GM23338 (cell line): ENCODE results near the gene ZNF276. TPM values are rescaled to one million over a fixed set of nuclear protein-coding genes. Genes with fewer than 3 reads are reported as not detected.

Experiments used
- ATAC-seq: fragments of 200-7000 bp; cut with Tn5 transposase; 3 replicates; pipeline ENCODE4 v1.9.1; 2020
- DNase-seq: peaks from one replicate; pipeline ENCODE4 v3.0.0-alpha.2; 2015; ENCODE audit warnings: low spot score
- H2AFZ ChIP-seq: fragments of 200-600 bp; sonication (generic); 2 replicates; pipeline ENCODE4 v1.8.0; 2016; ENCODE audit warnings: antibody characterized with exemption, mild to moderate bottlenecking, moderate library complexity
- H3F3A ChIP-seq: fragments of 200-600 bp; sonication (generic); replicated peaks from 2 replicates; pipeline ENCODE4 v1.8.0; 2017; ENCODE audit warnings: antibody characterized with exemption, mixed run types, low read depth
- H3K27ac ChIP-seq: fragments of 200-600 bp; sonication (generic); 2 replicates; pipeline ENCODE4 v1.6.1; 2016; ENCODE audit warnings: low read depth
- H3K27me3 ChIP-seq: fragments of 200-600 bp; sonication (generic); 2 replicates; pipeline ENCODE4 v1.8.0; 2016; ENCODE audit warnings: mild to moderate bottlenecking, mixed run types, moderate library complexity; ENCODE audit not compliant: insufficient read depth
- H3K36me3 ChIP-seq: fragments of 200-600 bp; sonication (generic); 2 replicates; pipeline ENCODE4 v1.8.0; 2016; ENCODE audit warnings: mild to moderate bottlenecking; ENCODE audit not compliant: insufficient read depth
- H3K4me1 ChIP-seq: fragments of 200-600 bp; sonication (generic); 2 replicates; pipeline ENCODE4 v1.8.0; 2016; ENCODE audit warnings: mild to moderate bottlenecking, moderate library complexity; ENCODE audit not compliant: insufficient read depth
- H3K4me2 ChIP-seq: fragments of 200-600 bp; sonication (generic); 2 replicates; pipeline ENCODE4 v1.7.1; 2017; ENCODE audit warnings: mixed run types
- H3K4me3 ChIP-seq: fragments of 200-600 bp; sonication (generic); 2 replicates; pipeline ENCODE4 v1.6.1; 2016; ENCODE audit warnings: mixed run types
- H3K79me2 ChIP-seq: fragments of 200-600 bp; sonication (generic); replicated peaks from 2 replicates; pipeline ENCODE4 v1.8.0; 2017; ENCODE audit warnings: mild to moderate bottlenecking; ENCODE audit not compliant: insufficient read depth
- H3K9me2 ChIP-seq: fragments of 200-600 bp; sonication (generic); 2 replicates; pipeline ENCODE4 v1.8.0; 2017; ENCODE audit not compliant: insufficient read depth
- H4K20me1 ChIP-seq: fragments of 200-600 bp; sonication (generic); replicated peaks from 2 replicates; pipeline ENCODE4 v1.8.0; 2017; ENCODE audit warnings: mild to moderate bottlenecking; ENCODE audit not compliant: insufficient read depth
- H3K27ac Mint-ChIP-seq: 2 replicates; pipeline ENCODE4 v1.8.0; 2020; ENCODE audit warnings: inconsistent platforms, mild to moderate bottlenecking, moderate library complexity, mixed read lengths
- H3K27me3 Mint-ChIP-seq: 3 replicates; pipeline ENCODE4 v1.8.0; 2022; ENCODE audit warnings: low read depth, mild to moderate bottlenecking, moderate library complexity, mixed read lengths, inconsistent platforms; ENCODE audit not compliant: insufficient read depth, poor library complexity
- H3K36me3 Mint-ChIP-seq: 3 replicates; pipeline ENCODE4 v1.8.0; 2021; ENCODE audit warnings: low read depth, mild to moderate bottlenecking, inconsistent platforms, moderate library complexity, mixed read lengths
- H3K4me1 Mint-ChIP-seq: 3 replicates; pipeline ENCODE4 v1.8.0; 2020; ENCODE audit warnings: mild to moderate bottlenecking, inconsistent platforms, mixed read lengths
- H3K4me3 Mint-ChIP-seq: 3 replicates; pipeline ENCODE4 v1.8.0; 2021; ENCODE audit warnings: moderate library complexity, mild to moderate bottlenecking, inconsistent platforms, mixed read lengths
- H3K9me3 Mint-ChIP-seq: 3 replicates; pipeline ENCODE4 v1.8.0; 2020; ENCODE audit warnings: moderate library complexity, mild to moderate bottlenecking, inconsistent platforms, mixed read lengths
- CREB1 ChIP-seq: fragments of 250-450 bp; sonication (Bioruptor Pico); IDR thresholded peaks from 2 replicates; pipeline ENCODE4 v1.5.0; 2020; ENCODE audit warnings: low read depth, mild to moderate bottlenecking, moderate library complexity
- EZH2phosphoT487 ChIP-seq: fragments of 200-600 bp; sonication (generic); IDR thresholded peaks from one replicate; pipeline ENCODE4 v1.8.1; 2018; ENCODE audit warnings: antibody characterized with exemption; ENCODE audit not compliant: unreplicated experiment
- JUNB ChIP-seq: IDR thresholded peaks from one replicate; pipeline ENCODE4 v1.6.1; 2016; ENCODE audit warnings: antibody characterized with exemption; ENCODE audit not compliant: unreplicated experiment
- NANOG ChIP-seq: IDR thresholded peaks from 2 replicates; pipeline ENCODE4 v1.6.1; 2016; ENCODE audit warnings: antibody characterized with exemption, borderline replicate concordance
- STAT1 ChIP-seq: IDR thresholded peaks from one replicate; pipeline ENCODE4 v1.6.1; 2016; ENCODE audit warnings: antibody characterized with exemption; ENCODE audit not compliant: unreplicated experiment
- ZNF114 ChIP-seq: fragments of 250-450 bp; sonication (Bioruptor Pico); IDR thresholded peaks from 2 replicates; pipeline ENCODE4 v1.5.0; 2020; ENCODE audit warnings: mild to moderate bottlenecking, moderate library complexity
- ZNF331 ChIP-seq: fragments of 250-450 bp; sonication (Bioruptor Pico); IDR thresholded peaks from 2 replicates; pipeline ENCODE4 v1.5.0; 2020; ENCODE audit warnings: low read depth, mild to moderate bottlenecking, moderate library complexity
- polyA plus RNA-seq: library from polyadenylated mRNA; unstranded; fragments of >200 nt; fragmentation: Nextera tagmentation; extraction: Ambion mirVana; gene quantifications from 2 replicates; pipeline ENCODE4 v1.2.1, GENCODE V29; 2016
- total RNA-seq: library from RNA; depleted of rRNA; stranded (reverse); fragments of >200 nt; shearing (Covaris generic); gene quantifications from 2 replicates; pipeline ENCODE4 v1.2.3, GENCODE V29; 2014
- TF ChIP-seq, protein P1 (sequence below): IDR thresholded peaks from 2 replicates; pipeline ENCODE4 v1.6.1; 2016; ENCODE audit warnings: antibody characterized with exemption
- TF ChIP-seq, protein P2 (sequence below), 2 experiments: fragments of 200-600 bp in 1 of 2; sonication (generic) in 1 of 2; conservative IDR thresholded peaks; 2 replicates each; pipeline versions ENCODE4 v1.5.1 to v1.6.1; 2016 to 2017; ENCODE audit warnings: antibody characterized with exemption in 2 of 2, low read depth in 2 of 2, mild to moderate bottlenecking in 2 of 2, moderate library complexity in 1 of 2
- TF ChIP-seq, protein P3 (sequence below): IDR thresholded peaks from one replicate; pipeline ENCODE4 v1.6.1; 2018; ENCODE audit warnings: antibody characterized with exemption; ENCODE audit not compliant: unreplicated experiment
- TF ChIP-seq, protein P4 (sequence below): fragments of 250-450 bp; sonication (Bioruptor Pico); IDR thresholded peaks from 2 replicates; pipeline ENCODE4 v1.5.0; 2020; ENCODE audit warnings: mild to moderate bottlenecking, moderate library complexity

The ZNF276 gene
- total and polyA plus RNA-seq, 2 experiments from 2014 or later, result 3.4 to 15.6 TPM

DNA sequence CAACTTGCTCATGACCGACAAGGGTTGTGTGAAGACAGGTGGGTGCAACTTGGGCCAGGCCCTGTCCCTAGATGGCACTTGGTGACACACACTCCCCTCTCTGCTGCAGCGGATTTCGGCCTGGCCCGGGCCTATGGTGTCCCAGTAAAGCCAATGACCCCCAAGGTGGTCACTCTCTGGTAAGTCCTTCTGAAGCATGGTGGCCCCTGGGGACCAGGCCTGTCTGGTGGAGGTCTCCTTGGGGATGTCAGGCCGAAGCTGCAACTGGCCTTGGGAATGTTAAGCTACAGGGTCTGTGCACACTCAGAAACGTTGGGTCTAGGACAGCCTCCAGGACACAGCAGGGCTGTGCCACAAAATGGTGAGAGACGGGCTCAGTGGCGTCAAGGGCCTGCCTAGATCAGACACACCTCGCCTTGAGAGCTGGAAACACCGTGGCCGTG lies 28.0 kb upstream of the ZNF276 start:
- Histone ChIP-seq H2AFZ (no peak overlapping the region), H3K4me2 (no peak overlapping the region), H3K4me3 (no peak overlapping the region), H3K4me1 (no peaks in the 10 kb centered on the region), H3K27me3 (no peaks in the 10 kb centered on the region), H3K9me2 (no peaks in the 10 kb centered on the region), H3K27ac (no peak overlapping the region), H3K36me3 (0 out of 2 replicates have a peak, but pooled peaks cover 2% of the 10 kb centered on the region), H3F3A (0 out of 2 replicates have a peak, but pooled peaks cover 6% of the 10 kb centered on the region), H4K20me1 (peaks cover 4% of the 10 kb centered on the region; the same call in 1 of the 2 replicates), H3K79me2 (0 out of 2 replicates have a peak, but pooled peaks cover 2% of the 10 kb centered on the region)
- TF ChIP-seq ZNF114 (CRISPR knock-in tag) (no peak), JUNB (no peak), CREB1 (CRISPR knock-in tag) (no peak), EZH2phosphoT487 (no peak), ZNF331 (no peak), STAT1 (no peak), NANOG (no peak)
- TF ChIP-seq, protein P1, sequence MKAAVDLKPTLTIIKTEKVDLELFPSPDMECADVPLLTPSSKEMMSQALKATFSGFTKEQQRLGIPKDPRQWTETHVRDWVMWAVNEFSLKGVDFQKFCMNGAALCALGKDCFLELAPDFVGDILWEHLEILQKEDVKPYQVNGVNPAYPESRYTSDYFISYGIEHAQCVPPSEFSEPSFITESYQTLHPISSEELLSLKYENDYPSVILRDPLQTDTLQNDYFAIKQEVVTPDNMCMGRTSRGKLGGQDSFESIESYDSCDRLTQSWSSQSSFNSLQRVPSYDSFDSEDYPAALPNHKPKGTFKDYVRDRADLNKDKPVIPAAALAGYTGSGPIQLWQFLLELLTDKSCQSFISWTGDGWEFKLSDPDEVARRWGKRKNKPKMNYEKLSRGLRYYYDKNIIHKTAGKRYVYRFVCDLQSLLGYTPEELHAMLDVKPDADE, result no peak
- TF ChIP-seq, protein P2, sequence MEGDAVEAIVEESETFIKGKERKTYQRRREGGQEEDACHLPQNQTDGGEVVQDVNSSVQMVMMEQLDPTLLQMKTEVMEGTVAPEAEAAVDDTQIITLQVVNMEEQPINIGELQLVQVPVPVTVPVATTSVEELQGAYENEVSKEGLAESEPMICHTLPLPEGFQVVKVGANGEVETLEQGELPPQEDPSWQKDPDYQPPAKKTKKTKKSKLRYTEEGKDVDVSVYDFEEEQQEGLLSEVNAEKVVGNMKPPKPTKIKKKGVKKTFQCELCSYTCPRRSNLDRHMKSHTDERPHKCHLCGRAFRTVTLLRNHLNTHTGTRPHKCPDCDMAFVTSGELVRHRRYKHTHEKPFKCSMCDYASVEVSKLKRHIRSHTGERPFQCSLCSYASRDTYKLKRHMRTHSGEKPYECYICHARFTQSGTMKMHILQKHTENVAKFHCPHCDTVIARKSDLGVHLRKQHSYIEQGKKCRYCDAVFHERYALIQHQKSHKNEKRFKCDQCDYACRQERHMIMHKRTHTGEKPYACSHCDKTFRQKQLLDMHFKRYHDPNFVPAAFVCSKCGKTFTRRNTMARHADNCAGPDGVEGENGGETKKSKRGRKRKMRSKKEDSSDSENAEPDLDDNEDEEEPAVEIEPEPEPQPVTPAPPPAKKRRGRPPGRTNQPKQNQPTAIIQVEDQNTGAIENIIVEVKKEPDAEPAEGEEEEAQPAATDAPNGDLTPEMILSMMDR (conservative IDR thresholded peaks at IDR 0.05; ENCODE audit: low read depth in 2 of 2), result no peak
- TF ChIP-seq, protein P3, sequence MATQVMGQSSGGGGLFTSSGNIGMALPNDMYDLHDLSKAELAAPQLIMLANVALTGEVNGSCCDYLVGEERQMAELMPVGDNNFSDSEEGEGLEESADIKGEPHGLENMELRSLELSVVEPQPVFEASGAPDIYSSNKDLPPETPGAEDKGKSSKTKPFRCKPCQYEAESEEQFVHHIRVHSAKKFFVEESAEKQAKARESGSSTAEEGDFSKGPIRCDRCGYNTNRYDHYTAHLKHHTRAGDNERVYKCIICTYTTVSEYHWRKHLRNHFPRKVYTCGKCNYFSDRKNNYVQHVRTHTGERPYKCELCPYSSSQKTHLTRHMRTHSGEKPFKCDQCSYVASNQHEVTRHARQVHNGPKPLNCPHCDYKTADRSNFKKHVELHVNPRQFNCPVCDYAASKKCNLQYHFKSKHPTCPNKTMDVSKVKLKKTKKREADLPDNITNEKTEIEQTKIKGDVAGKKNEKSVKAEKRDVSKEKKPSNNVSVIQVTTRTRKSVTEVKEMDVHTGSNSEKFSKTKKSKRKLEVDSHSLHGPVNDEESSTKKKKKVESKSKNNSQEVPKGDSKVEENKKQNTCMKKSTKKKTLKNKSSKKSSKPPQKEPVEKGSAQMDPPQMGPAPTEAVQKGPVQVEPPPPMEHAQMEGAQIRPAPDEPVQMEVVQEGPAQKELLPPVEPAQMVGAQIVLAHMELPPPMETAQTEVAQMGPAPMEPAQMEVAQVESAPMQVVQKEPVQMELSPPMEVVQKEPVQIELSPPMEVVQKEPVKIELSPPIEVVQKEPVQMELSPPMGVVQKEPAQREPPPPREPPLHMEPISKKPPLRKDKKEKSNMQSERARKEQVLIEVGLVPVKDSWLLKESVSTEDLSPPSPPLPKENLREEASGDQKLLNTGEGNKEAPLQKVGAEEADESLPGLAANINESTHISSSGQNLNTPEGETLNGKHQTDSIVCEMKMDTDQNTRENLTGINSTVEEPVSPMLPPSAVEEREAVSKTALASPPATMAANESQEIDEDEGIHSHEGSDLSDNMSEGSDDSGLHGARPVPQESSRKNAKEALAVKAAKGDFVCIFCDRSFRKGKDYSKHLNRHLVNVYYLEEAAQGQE, result no peak
- TF ChIP-seq, protein P4, sequence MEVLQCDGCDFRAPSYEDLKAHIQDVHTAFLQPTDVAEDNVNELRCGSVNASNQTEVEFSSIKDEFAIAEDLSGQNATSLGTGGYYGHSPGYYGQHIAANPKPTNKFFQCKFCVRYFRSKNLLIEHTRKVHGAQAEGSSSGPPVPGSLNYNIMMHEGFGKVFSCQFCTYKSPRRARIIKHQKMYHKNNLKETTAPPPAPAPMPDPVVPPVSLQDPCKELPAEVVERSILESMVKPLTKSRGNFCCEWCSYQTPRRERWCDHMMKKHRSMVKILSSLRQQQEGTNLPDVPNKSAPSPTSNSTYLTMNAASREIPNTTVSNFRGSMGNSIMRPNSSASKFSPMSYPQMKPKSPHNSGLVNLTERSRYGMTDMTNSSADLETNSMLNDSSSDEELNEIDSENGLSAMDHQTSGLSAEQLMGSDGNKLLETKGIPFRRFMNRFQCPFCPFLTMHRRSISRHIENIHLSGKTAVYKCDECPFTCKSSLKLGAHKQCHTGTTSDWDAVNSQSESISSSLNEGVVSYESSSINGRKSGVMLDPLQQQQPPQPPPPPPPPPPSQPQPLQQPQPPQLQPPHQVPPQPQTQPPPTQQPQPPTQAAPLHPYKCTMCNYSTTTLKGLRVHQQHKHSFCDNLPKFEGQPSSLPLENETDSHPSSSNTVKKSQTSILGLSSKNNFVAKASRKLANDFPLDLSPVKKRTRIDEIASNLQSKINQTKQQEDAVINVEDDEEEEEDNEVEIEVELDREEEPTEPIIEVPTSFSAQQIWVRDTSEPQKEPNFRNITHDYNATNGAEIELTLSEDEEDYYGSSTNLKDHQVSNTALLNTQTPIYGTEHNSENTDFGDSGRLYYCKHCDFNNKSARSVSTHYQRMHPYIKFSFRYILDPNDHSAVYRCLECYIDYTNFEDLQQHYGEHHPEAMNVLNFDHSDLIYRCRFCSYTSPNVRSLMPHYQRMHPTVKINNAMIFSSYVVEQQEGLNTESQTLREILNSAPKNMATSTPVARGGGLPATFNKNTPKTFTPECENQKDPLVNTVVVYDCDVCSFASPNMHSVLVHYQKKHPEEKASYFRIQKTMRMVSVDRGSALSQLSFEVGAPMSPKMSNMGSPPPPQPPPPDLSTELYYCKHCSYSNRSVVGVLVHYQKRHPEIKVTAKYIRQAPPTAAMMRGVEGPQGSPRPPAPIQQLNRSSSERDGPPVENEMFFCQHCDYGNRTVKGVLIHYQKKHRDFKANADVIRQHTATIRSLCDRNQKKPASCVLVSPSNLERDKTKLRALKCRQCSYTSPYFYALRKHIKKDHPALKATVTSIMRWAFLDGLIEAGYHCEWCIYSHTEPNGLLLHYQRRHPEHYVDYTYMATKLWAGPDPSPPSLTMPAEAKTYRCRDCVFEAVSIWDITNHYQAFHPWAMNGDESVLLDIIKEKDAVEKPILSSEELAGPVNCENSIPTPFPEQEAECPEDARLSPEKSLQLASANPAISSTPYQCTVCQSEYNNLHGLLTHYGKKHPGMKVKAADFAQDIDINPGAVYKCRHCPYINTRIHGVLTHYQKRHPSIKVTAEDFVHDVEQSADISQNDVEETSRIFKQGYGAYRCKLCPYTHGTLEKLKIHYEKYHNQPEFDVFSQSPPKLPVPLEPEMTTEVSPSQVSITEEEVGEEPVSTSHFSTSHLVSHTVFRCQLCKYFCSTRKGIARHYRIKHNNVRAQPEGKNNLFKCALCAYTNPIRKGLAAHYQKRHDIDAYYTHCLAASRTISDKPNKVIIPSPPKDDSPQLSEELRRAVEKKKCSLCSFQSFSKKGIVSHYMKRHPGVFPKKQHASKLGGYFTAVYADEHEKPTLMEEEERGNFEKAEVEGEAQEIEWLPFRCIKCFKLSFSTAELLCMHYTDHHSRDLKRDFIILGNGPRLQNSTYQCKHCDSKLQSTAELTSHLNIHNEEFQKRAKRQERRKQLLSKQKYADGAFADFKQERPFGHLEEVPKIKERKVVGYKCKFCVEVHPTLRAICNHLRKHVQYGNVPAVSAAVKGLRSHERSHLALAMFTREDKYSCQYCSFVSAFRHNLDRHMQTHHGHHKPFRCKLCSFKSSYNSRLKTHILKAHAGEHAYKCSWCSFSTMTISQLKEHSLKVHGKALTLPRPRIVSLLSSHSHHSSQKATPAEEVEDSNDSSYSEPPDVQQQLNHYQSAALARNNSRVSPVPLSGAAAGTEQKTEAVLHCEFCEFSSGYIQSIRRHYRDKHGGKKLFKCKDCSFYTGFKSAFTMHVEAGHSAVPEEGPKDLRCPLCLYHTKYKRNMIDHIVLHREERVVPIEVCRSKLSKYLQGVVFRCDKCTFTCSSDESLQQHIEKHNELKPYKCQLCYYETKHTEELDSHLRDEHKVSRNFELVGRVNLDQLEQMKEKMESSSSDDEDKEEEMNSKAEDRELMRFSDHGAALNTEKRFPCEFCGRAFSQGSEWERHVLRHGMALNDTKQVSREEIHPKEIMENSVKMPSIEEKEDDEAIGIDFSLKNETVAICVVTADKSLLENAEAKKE (CRISPR knock-in tag), result no peak
- H3K4me3 Mint-ChIP-seq, result no peak overlapping the region
- ATAC-seq, result no peak
- no peaks in the 10 kb centered on the region for H3K4me1 Mint-ChIP-seq
- H3K36me3 Mint-ChIP-seq, result peaks cover 42% of the 10 kb centered on the region
- no peaks in the 10 kb centered on the region for H3K9me3 Mint-ChIP-seq
- DNase-seq, result no peak
- H3K27ac Mint-ChIP-seq, result no peak overlapping the region
- H3K27me3 Mint-ChIP-seq, result peaks cover 18% of the 10 kb centered on the region
